ENCODE results near the gene NCBP2L. TPM values are rescaled to one million over a fixed set of nuclear protein-coding genes. Genes with fewer than 3 reads are reported as not detected.

Gene NCBP2L
- total and polyA plus RNA-seq, 2 of the 8 experiments (the other 6 are each of a cell fraction or from before 2014, with no cell fraction given), result not detected

DNA sequence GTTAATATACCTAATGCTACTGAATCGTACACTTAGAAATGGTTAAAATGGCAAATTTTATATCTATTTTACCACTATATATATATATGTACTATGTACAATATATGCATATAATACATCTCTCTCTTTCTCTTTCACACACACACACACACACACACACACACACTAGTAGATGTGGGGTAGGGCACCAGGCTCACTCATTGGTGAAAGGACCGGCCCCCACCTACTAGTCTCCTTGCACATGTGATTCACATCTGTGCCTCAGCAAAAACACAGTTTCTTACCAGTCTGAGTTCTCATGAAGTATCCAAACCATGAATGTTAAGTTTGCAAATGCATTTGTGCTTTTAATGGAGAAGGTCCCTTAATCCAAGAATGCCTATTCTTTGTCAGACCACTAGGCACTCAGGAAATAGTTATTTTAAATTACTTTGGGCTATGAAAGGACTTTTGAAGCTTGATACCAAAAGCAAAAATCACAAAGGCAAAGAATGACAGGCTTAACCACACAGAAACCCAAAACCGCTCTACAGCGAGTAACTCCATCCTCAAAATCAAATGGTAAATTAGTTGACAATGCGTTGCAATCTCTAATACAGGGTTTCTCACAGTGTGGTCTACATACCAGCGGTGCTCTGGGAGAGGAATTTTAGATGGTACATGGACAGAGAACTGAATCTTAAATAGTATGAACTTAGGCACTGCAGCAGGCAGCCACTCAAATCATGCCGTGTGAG is 7.8 kb upstream of the NCBP2L start:
- peaks cover 0 to 6% (median 5%) of the 10 kb centered on the region in 4 experiments; a peak in 5 of 7 replicates for H3K4me1 ChIP-seq (replicated peaks in 1 of 4; ENCODE audit: control insufficient read depth in 3 of 4, insufficient read depth in 4 of 4, low read length in 3 of 4)
- no peak overlapping the region for H2BK15ac ChIP-seq (ENCODE audit: low read length)
- H3K23me2 ChIP-seq (ENCODE audit: low read depth, low read length), result no peaks in the 10 kb centered on the region
- ChIA-PET CTCF (ENCODE audit: partially characterized antibody) (interaction anchor here (1.5 to 1.8 kb wide), 2 partner anchors 97 to 111 kb away, joined by 5 to 6 read pairs; no protein-coding TSS in a partner anchor), POLR2A (ENCODE audit: partially characterized antibody) (no interaction called here)
- H3K27me3 ChIP-seq (replicated peaks in 1 of 4; ENCODE audit: control insufficient read depth in 3 of 4, extremely low read depth in 1 of 4, insufficient read depth in 3 of 4, low read length in 3 of 4), result peaks cover 9 to 16% (median 12%) of the 10 kb centered on the region in 4 experiments
- no peaks in the 10 kb centered on the region for H3K79me1 ChIP-seq (ENCODE audit: low read depth, low read length)
- H3K36me3 ChIP-seq (ENCODE audit: control insufficient read depth in 2 of 4, insufficient read depth in 4 of 4, low read length in 3 of 4), result no peaks in the 10 kb centered on the region
- no peak overlapping the region for H2BK12ac ChIP-seq (ENCODE audit: low read depth, low read length)
- no peak overlapping the region for H2AFZ ChIP-seq (ENCODE audit: low read length)
- H3K9ac ChIP-seq (replicated peaks in 1 of 4; ENCODE audit: extremely low read depth in 1 of 4, low read depth in 3 of 4, low read length in 3 of 4), result no peak overlapping the region
- H3K27ac ChIP-seq (ENCODE audit: low read depth, low read length), result no peak overlapping the region
- H2BK5ac ChIP-seq (ENCODE audit: low read depth, low read length), result no peak overlapping the region
- H2AK5ac ChIP-seq (ENCODE audit: low read depth, low read length), result no peak overlapping the region
- no peaks in the 10 kb centered on the region for H3K79me2 ChIP-seq (ENCODE audit: control insufficient read depth in 1 of 2, insufficient read depth in 2 of 2, low read length in 2 of 2)
- no peak overlapping the region for H2BK20ac ChIP-seq (ENCODE audit: low read length)
- H4K8ac ChIP-seq (ENCODE audit: extremely low read depth, insufficient read depth, low read length), result no peak overlapping the region
- no peak overlapping the region for H3K56ac ChIP-seq (replicated peaks; ENCODE audit: insufficient read length, low read depth, low read length)
- no peak overlapping the region for H4K91ac ChIP-seq (replicated peaks; ENCODE audit: insufficient read length, low read length)
- H3K14ac ChIP-seq (ENCODE audit: insufficient read length), result no peak overlapping the region
- DNase-seq (ENCODE audit: low read depth in 1 of 2, low spot score in 2 of 2), result no peak
- no peak overlapping the region for H2BK120ac ChIP-seq (replicated peaks; ENCODE audit: low read depth, low read length)
- H4K5ac ChIP-seq (ENCODE audit: insufficient read length, low read depth, low read length), result no peak overlapping the region
- H3K4me2 ChIP-seq (ENCODE audit: insufficient read depth in 1 of 2, low read depth in 2 of 2, low read length in 2 of 2), result no peak overlapping the region
- no peak overlapping the region for H3K18ac ChIP-seq (ENCODE audit: extremely low read depth, low read length)
- H3K4me3 ChIP-seq (ENCODE audit: extremely low read depth in 1 of 4, insufficient read depth in 2 of 4, low read depth in 3 of 4, low read length in 4 of 4), result no peak overlapping the region
- no peak overlapping the region for H3K4ac ChIP-seq (replicated peaks; ENCODE audit: insufficient read length, low read depth, low read length)
- FAIRE-seq, result no peak
- WGBS, 2 experiments (ENCODE audit: extremely low coverage in 1 of 2, insufficient coverage in 1 of 2, insufficient read length in 1 of 2, insufficient replicate concordance in 2 of 2, low coverage in 1 of 2, low lambda C conversion rate in 2 of 2, missing lambda C conversion rate in 1 of 2), result 84% methylated on average over 6 of the region's 7 CpGs; no CpG with 5 or more reads in 1 of the 2 experiments
- TF ChIP-seq JUND (IDR thresholded peaks at IDR 0.05; ENCODE audit: low read length) (no peak), NANOG (IDR thresholded peaks at IDR 0.05; ENCODE audit: insufficient read depth, low read depth, low read length, poor library complexity, severe bottlenecking) (no peak), HDAC6 (IDR thresholded peaks at IDR 0.05; ENCODE audit: low read depth, low read length) (no peak), ZNF274 (IDR thresholded peaks at IDR 0.05; ENCODE audit: borderline replicate concordance, extremely low read depth, low read length) (no peak), POU5F1 (IDR thresholded peaks at IDR 0.05; ENCODE audit: low read depth, low read length) (no peak), KDM1A (IDR thresholded peaks at IDR 0.05; ENCODE audit: borderline replicate concordance, low read length) (no peak), SUZ12 (IDR thresholded peaks at IDR 0.05; ENCODE audit: low read length) (no peak), EZH2 (IDR thresholded peaks at IDR 0.05; ENCODE audit: low read depth, low read length, severe bottlenecking) (no peak), BCL11A (IDR thresholded peaks at IDR 0.05; ENCODE audit: low read depth in 2 of 2, low read length in 2 of 2) (no peak), SIRT6 (IDR thresholded peaks at IDR 0.05; ENCODE audit: low read length) (no peak)
- H3K9me3 ChIP-seq (ENCODE audit: insufficient read depth in 2 of 2, low read depth in 1 of 2, low read length in 1 of 2), result no peaks in the 10 kb centered on the region
- no peaks in the 10 kb centered on the region for H4K20me1 ChIP-seq (replicated peaks in 1 of 2; ENCODE audit: control insufficient read depth in 1 of 2, insufficient read depth in 2 of 2, low read length in 2 of 2)
- no peak overlapping the region for H3K23ac ChIP-seq (ENCODE audit: insufficient read length)
